ENCODE measurements around the gene GLOD4. TPM values are rescaled to one million over a fixed set of nuclear protein-coding genes. Genes with fewer than 3 reads are reported as not detected.
"Not testable (repeated sequence)": the region's sequence is repeated elsewhere in the genome, so short reads cannot be mapped to it uniquely, and the experiment has no call there.

Gene GLOD4
- total RNA-seq, result 36.5 TPM

DNA sequence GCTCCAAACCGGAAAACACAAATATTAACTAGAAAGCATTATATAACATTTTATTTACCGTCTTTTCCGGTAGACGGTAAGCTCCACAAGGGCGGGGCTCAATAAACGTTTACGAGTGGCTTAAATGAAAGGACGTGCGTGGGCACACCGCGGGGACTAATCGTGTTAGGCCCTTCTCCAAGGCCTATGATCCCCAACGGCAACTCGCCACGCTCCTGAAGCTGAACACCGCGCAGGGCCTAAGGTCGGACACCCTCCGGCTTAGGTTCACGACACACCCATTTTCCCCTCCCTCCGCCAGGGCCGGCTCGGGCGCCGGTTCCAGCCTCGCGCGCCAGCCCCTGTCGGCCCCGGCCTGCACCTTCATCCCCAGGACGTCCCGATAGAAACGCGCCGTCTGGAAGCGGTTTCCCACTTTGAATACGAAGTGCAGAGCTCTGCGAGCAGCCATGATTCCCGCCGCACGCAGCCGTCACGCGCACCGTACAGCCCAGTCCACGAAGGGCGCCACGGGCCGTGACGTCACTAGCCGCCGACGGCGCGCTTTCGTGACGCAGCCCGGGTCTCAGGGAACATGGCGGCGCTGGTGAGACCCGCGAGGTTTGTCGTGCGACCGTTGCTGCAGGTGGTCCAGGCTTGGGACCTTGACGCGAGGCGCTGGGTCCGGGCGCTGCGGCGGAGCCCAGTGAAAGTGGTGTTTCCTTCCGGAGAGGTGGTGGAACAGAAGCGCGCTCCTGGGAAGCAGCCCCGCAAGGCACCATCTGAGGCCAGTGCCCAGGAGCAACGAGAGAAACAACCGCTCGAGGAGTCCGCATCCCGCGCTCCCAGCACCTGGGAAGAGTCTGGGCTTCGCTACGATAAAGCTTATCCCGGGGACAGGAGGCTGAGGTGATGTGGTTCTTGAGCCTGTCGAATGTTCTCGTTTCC lies at the start of gene GLOD4, which contains the start of gene MRM3:
GLOD4 (minus strand) TSS at position 476 of the 927 bp plus-strand sequence; CDS start at position 451, 25 bp downstream.
MRM3 (plus strand) TSS at position 549 of the 927 bp plus-strand sequence; CDS start at position 575, 26 bp downstream.
- H3K9ac ChIP-seq (ENCODE audit: low read depth in 1 of 3, low read length in 3 of 3), result peak within 1 kb of the TSS; percentile 93 to 98 (median 95)
- no peaks in the 10 kb centered on the region for H3K9me3 ChIP-seq (ENCODE audit: control insufficient read depth in 3 of 3, low read length in 3 of 3)
- H3K27ac ChIP-seq (ENCODE audit: low read depth, low read length), result peak within 1 kb of the TSS; percentile 89
- peaks cover 18 to 32% (median 26%) of the 10 kb centered on the region in 3 donors for H3K4me1 ChIP-seq (ENCODE audit: control insufficient read depth in 3 of 3, insufficient read depth in 3 of 3, low read length in 3 of 3)
- no peaks in the 10 kb centered on the region for H3K27me3 ChIP-seq (ENCODE audit: control insufficient read depth in 3 of 3, insufficient read depth in 3 of 3, low read length in 3 of 3)
- peaks cover 12 to 29% (median 27%) of the 10 kb centered on the region in 3 donors for H3K36me3 ChIP-seq (ENCODE audit: control insufficient read depth in 3 of 3, insufficient read depth in 3 of 3, low read length in 3 of 3)
- peak within 1 kb of the TSS; percentile 94 to 97 (median 96) for H3K4me3 ChIP-seq (ENCODE audit: low read length in 3 of 3)

DNA sequence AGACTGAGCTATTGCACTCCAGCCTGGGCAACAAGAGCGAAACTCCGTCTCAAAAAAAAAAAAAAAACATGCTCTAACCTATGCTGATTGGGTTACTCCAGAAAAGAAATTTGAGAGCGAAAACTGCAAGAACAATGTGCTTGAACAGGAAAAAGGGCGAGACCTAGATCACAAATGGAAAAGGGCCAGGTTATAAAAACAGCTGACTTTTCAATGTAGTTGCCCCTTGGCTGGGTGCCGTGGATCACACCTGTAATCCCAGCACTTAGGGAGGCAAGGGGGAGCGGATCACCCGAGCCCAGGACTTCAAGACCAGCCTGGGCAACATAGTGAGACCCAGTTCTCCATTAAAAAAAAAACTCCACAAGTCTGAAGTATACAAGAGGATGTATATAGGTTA lies 48.9 kb upstream of the GLOD4 start:
- Histone ChIP-seq H3K27ac (ENCODE audit: low read depth, low read length) (peak overlapping the region; percentile 40), H3K36me3 (ENCODE audit: control insufficient read depth in 3 of 3, insufficient read depth in 3 of 3, low read length in 3 of 3) (peaks cover 0 to 3% (median 0%) of the 10 kb centered on the region in 3 donors), H3K27me3 (ENCODE audit: control insufficient read depth in 3 of 3, insufficient read depth in 3 of 3, low read length in 3 of 3) (no peaks in the 10 kb centered on the region), H3K9ac (ENCODE audit: low read depth in 1 of 3, low read length in 3 of 3) (no peak overlapping the region), H3K4me1 (ENCODE audit: control insufficient read depth in 3 of 3, insufficient read depth in 3 of 3, low read length in 3 of 3) (peaks cover 3 to 20% (median 14%) of the 10 kb centered on the region in 3 donors), H3K4me3 (ENCODE audit: low read length in 3 of 3) (no peak overlapping the region), H3K9me3 (ENCODE audit: control insufficient read depth in 3 of 3, low read length in 3 of 3) (no peaks in the 10 kb centered on the region)

DNA sequence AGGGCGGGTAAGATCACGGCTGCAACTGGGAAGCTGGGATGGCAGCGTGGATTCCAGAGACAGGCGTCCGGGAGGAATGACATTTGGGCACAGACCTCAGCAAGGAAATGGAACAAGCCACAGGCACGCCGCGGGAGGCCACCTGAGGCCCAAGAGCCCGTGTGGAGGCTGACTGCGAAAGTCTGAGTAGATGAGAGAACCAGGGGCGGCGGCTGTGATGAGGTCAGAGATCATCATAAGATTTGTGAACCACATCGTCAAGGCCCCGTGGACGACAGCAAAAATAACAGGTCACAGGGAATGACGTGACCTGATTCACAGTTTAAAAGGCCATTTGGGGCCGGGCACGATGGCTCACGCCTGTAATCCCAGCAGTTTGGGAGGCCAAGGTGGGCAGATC lies 48.3 kb upstream of the GLOD4 start:
- H3K36me3 ChIP-seq (ENCODE audit: control insufficient read depth in 3 of 3, insufficient read depth in 3 of 3, low read length in 3 of 3), result peaks cover 2 to 8% (median 5%) of the 10 kb centered on the region in 3 donors
- H3K4me1 ChIP-seq (ENCODE audit: control insufficient read depth in 3 of 3, insufficient read depth in 3 of 3, low read length in 3 of 3), result peaks cover 3 to 19% (median 14%) of the 10 kb centered on the region in 3 donors
- no peak overlapping the region for H3K4me3 ChIP-seq (ENCODE audit: low read length in 3 of 3)
- peak overlapping the region in 1 of 3 donors; percentile 38 for H3K9ac ChIP-seq (ENCODE audit: low read depth in 1 of 3, low read length in 3 of 3)
- no peaks in the 10 kb centered on the region for H3K27me3 ChIP-seq (ENCODE audit: control insufficient read depth in 3 of 3, insufficient read depth in 3 of 3, low read length in 3 of 3)
- H3K9me3 ChIP-seq (ENCODE audit: control insufficient read depth in 3 of 3, low read length in 3 of 3), result no peaks in the 10 kb centered on the region
- H3K27ac ChIP-seq (ENCODE audit: low read depth, low read length), result peak overlapping the region; percentile 40

DNA sequence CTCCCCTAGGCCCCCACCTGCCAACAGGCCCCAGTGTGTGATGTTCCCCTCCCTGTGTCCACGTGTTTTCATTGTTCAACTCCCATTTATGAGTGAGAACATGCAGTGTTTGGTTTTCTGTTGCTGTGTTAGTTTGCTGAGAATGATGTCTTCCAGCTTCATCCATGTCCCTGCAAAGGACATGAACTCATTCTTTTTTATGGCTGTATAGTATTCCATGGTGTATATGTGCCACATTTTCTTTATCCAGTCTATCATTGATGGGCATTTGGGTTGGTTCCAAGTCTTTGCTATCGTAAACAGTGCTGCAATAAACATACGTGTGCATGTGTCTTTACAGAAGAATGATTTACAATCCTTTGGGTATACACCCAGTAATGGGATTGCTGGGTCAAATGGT lies 47.5 kb upstream of the GLOD4 start:
- not testable (repeated sequence) for H3K9me3 ChIP-seq (ENCODE audit: control insufficient read depth in 3 of 3, low read length in 3 of 3); H3K9ac ChIP-seq (ENCODE audit: low read depth in 1 of 3, low read length in 3 of 3); H3K4me3 ChIP-seq (ENCODE audit: low read length in 3 of 3); H3K27me3 ChIP-seq (ENCODE audit: control insufficient read depth in 3 of 3, insufficient read depth in 3 of 3, low read length in 3 of 3); H3K27ac ChIP-seq (ENCODE audit: low read depth, low read length)
- Histone ChIP-seq H3K36me3 (ENCODE audit: control insufficient read depth in 3 of 3, insufficient read depth in 3 of 3, low read length in 3 of 3) (peaks cover 5 to 11% (median 7%) of the 10 kb centered on the region in 3 donors), H3K4me1 (ENCODE audit: control insufficient read depth in 3 of 3, insufficient read depth in 3 of 3, low read length in 3 of 3) (peaks cover 3 to 17% (median 14%) of the 10 kb centered on the region in 3 donors)

DNA sequence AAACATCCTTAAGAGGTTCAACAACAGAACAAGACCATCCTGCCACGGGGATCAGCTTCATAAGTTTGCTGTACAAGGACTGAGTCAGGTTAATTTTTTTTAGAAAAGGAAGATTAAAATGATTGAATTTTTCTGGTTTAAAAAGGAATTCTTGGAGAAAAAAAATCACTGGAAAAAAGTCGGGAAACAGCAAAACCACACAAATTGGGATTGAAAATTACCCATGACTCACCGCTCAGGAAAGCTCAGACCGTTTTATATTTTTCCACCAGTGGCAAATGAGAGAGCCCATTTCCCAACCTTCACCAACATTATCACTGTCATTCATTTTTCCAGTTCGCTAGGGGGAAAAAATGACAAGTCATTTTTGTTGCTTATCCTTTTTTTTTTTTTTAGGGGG lies 46.7 kb upstream of the GLOD4 start:
- no peaks in the 10 kb centered on the region for H3K9me3 ChIP-seq (ENCODE audit: control insufficient read depth in 3 of 3, low read length in 3 of 3)
- peaks cover 3 to 20% (median 16%) of the 10 kb centered on the region in 3 donors for H3K4me1 ChIP-seq (ENCODE audit: control insufficient read depth in 3 of 3, insufficient read depth in 3 of 3, low read length in 3 of 3)
- no peaks in the 10 kb centered on the region for H3K27me3 ChIP-seq (ENCODE audit: control insufficient read depth in 3 of 3, insufficient read depth in 3 of 3, low read length in 3 of 3)
- peaks cover 5 to 12% (median 9%) of the 10 kb centered on the region in 3 donors for H3K36me3 ChIP-seq (ENCODE audit: control insufficient read depth in 3 of 3, insufficient read depth in 3 of 3, low read length in 3 of 3)
- no peak overlapping the region for H3K27ac ChIP-seq (ENCODE audit: low read depth, low read length)
- H3K9ac ChIP-seq (ENCODE audit: low read depth in 1 of 3, low read length in 3 of 3), result no peak overlapping the region
- H3K4me3 ChIP-seq (ENCODE audit: low read length in 3 of 3), result no peak overlapping the region

DNA sequence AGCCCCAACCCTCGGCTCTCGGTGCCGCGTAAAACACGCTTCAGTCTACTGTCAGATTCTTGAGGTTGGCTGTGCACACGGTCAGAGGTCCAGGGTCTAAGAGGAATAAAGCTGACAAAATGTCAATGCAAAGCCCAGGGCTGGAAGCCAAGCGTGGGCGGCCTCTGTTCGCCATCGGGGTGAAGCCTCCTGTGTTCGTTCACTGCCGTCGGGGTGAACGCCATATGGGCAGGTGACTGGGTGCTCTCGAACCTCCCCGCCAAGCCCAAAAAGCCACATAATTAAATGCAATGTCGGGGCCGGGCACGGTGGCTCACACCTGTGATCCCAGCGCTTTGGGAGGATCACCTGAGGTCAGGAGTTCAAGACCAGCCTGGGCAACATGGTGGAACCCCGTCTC lies 44.7 kb upstream of the GLOD4 start:
- Histone ChIP-seq H3K9ac (ENCODE audit: low read depth in 1 of 3, low read length in 3 of 3) (no peak overlapping the region), H3K4me1 (ENCODE audit: control insufficient read depth in 3 of 3, insufficient read depth in 3 of 3, low read length in 3 of 3) (peaks cover 3 to 23% (median 16%) of the 10 kb centered on the region in 3 donors)

DNA sequence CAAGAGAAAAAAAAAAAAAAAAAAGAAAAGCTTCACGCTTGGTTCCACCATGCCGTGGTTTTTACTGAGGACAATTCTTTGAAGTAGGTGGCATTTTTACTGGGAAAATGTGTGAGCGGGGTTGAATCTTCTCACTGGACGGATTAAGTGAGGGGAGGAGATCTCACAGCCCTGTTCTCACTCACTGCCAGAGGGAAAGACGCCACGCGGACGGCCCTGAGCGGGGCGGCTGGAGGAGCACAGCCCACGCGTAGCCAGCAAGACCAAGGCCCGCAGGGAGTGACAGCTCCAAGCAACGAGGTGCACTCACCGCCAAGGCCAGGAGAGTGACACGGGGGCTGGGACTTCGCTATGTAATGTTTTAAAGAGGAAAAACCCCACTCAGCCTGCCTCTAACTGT lies 43.1 kb upstream of the GLOD4 start:
- no peak overlapping the region for H3K27ac ChIP-seq (ENCODE audit: low read depth, low read length)

More for the DNA sequence above, 44.7 kb upstream of the GLOD4 start:
- H3K36me3 ChIP-seq (ENCODE audit: control insufficient read depth in 3 of 3, insufficient read depth in 3 of 3, low read length in 3 of 3), result peaks cover 13 to 19% (median 17%) of the 10 kb centered on the region in 3 donors
- no peak overlapping the region for H3K27ac ChIP-seq (ENCODE audit: low read depth, low read length)
- H3K4me3 ChIP-seq (ENCODE audit: low read length in 3 of 3), result no peak overlapping the region
- no peaks in the 10 kb centered on the region for H3K27me3 ChIP-seq (ENCODE audit: control insufficient read depth in 3 of 3, insufficient read depth in 3 of 3, low read length in 3 of 3)
- no peaks in the 10 kb centered on the region for H3K9me3 ChIP-seq (ENCODE audit: control insufficient read depth in 3 of 3, low read length in 3 of 3)

DNA sequence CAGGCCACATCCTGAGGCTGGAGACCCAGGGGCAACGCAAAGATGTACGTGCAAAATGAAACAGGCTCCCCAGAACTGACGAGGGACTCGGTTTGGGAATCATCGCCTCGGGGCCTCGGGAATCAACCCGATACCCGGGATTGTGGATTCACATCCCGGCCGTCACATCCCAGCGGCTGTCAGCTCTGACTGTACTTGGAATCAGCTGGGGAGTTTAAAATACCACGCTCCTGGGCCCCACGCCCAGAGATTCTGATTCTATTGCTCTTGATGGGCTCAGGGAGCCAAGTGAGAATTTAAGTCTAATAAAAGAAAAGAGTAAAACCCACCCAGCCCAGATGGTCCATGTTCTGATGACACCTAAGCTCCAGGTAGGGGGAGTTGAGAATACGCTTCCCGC lies 42.3 kb upstream of the GLOD4 start:
- no peak overlapping the region for H3K4me3 ChIP-seq (ENCODE audit: low read length in 3 of 3)
- H3K4me1 ChIP-seq (ENCODE audit: control insufficient read depth in 3 of 3, insufficient read depth in 3 of 3, low read length in 3 of 3), result peaks cover 0 to 11% (median 4%) of the 10 kb centered on the region in 3 donors
- H3K27ac ChIP-seq (ENCODE audit: low read depth, low read length), result no peak overlapping the region
- peak overlapping the region in 1 of 3 donors; percentile 25 for H3K9ac ChIP-seq (ENCODE audit: low read depth in 1 of 3, low read length in 3 of 3)
- no peaks in the 10 kb centered on the region for H3K9me3 ChIP-seq (ENCODE audit: control insufficient read depth in 3 of 3, low read length in 3 of 3)
- peaks cover 22 to 32% (median 23%) of the 10 kb centered on the region in 3 donors for H3K36me3 ChIP-seq (ENCODE audit: control insufficient read depth in 3 of 3, insufficient read depth in 3 of 3, low read length in 3 of 3)
- no peaks in the 10 kb centered on the region for H3K27me3 ChIP-seq (ENCODE audit: control insufficient read depth in 3 of 3, insufficient read depth in 3 of 3, low read length in 3 of 3)

More for the DNA sequence above, 43.1 kb upstream of the GLOD4 start:
- Histone ChIP-seq H3K9ac (ENCODE audit: low read depth in 1 of 3, low read length in 3 of 3) (no peak overlapping the region), H3K4me1 (ENCODE audit: control insufficient read depth in 3 of 3, insufficient read depth in 3 of 3, low read length in 3 of 3) (peaks cover 0 to 14% (median 7%) of the 10 kb centered on the region in 3 donors), H3K9me3 (ENCODE audit: control insufficient read depth in 3 of 3, low read length in 3 of 3) (no peaks in the 10 kb centered on the region), H3K4me3 (ENCODE audit: low read length in 3 of 3) (no peak overlapping the region), H3K36me3 (ENCODE audit: control insufficient read depth in 3 of 3, insufficient read depth in 3 of 3, low read length in 3 of 3) (peaks cover 15 to 24% (median 17%) of the 10 kb centered on the region in 3 donors), H3K27me3 (ENCODE audit: control insufficient read depth in 3 of 3, insufficient read depth in 3 of 3, low read length in 3 of 3) (no peaks in the 10 kb centered on the region)

DNA sequence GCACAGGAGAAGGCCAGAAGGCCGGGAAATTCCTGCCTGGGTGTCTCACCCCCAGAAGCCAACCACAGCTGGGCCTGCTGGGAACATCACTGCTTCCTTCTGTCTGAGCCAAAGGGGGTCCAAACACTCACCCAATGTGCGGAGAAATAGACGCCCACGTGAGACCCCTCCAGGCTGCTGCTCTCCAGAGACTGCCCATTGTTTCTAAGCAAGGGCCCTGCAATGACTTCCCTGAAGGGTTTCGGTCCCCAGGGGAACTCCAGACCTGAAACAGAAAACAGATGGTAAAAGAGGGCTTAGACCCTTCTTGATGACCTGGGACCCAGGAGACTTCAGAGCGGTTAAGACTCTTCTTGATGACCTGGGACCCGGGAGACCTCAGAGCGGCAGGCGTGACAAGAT lies 41.4 kb upstream of the GLOD4 start:
- Histone ChIP-seq H3K9ac (ENCODE audit: low read depth in 1 of 3, low read length in 3 of 3) (no peak overlapping the region), H3K36me3 (ENCODE audit: control insufficient read depth in 3 of 3, insufficient read depth in 3 of 3, low read length in 3 of 3) (peaks cover 26 to 33% (median 27%) of the 10 kb centered on the region in 3 donors)

GRCh38 chr17:819251-819650 lies 37.2 kb upstream of the GLOD4 start:
- Histone ChIP-seq H3K27ac (ENCODE audit: low read depth, low read length) (no peak overlapping the region), H3K9ac (ENCODE audit: low read depth in 1 of 3, low read length in 3 of 3) (no peak overlapping the region), H3K27me3 (ENCODE audit: control insufficient read depth in 3 of 3, insufficient read depth in 3 of 3, low read length in 3 of 3) (no peaks in the 10 kb centered on the region), H3K36me3 (ENCODE audit: control insufficient read depth in 3 of 3, insufficient read depth in 3 of 3, low read length in 3 of 3) (peaks cover 36 to 43% (median 43%) of the 10 kb centered on the region in 3 donors), H3K4me1 (ENCODE audit: control insufficient read depth in 3 of 3, insufficient read depth in 3 of 3, low read length in 3 of 3) (peaks cover 0 to 7% (median 0%) of the 10 kb centered on the region in 3 donors), H3K9me3 (ENCODE audit: control insufficient read depth in 3 of 3, low read length in 3 of 3) (no peaks in the 10 kb centered on the region), H3K4me3 (ENCODE audit: low read length in 3 of 3) (no peak overlapping the region)

More for the DNA sequence above, 41.4 kb upstream of the GLOD4 start:
- H3K27me3 ChIP-seq (ENCODE audit: control insufficient read depth in 3 of 3, insufficient read depth in 3 of 3, low read length in 3 of 3), result no peaks in the 10 kb centered on the region
- H3K27ac ChIP-seq (ENCODE audit: low read depth, low read length), result no peak overlapping the region
- H3K4me1 ChIP-seq (ENCODE audit: control insufficient read depth in 3 of 3, insufficient read depth in 3 of 3, low read length in 3 of 3), result peaks cover 0 to 11% (median 4%) of the 10 kb centered on the region in 3 donors
- H3K4me3 ChIP-seq (ENCODE audit: low read length in 3 of 3), result no peak overlapping the region
- no peaks in the 10 kb centered on the region for H3K9me3 ChIP-seq (ENCODE audit: control insufficient read depth in 3 of 3, low read length in 3 of 3)

Measured in skeletal muscle tissue (tissue), 4 donors.